ENCODE results near the gene ARHGEF5. TPM values are rescaled to one million over a fixed set of nuclear protein-coding genes. Genes with fewer than 3 reads are reported as not detected.

Gene ARHGEF5
- total and polyA plus RNA-seq, 2 donors (not counting 1 experiment from before 2014, with no cell fraction given), result 6.8 to 6.9 TPM

- no peaks in the 10 kb centered on the region for H3K4me1 Mint-ChIP-seq
- TF ChIP-seq CTCF (IDR thresholded peaks at IDR 0.05) (no peak), EZH2 (IDR thresholded peaks at IDR 0.05; ENCODE audit: borderline replicate concordance, insufficient read depth, low read depth, low read length, poor library complexity, severe bottlenecking) (no peak)
- intact Hi-C loops (cut with micrococcal nuclease), result no loop called here
- ChIA-PET POLR2A (no interaction called here), CTCF (no interaction called here)
- H3K4me2 ChIP-seq (replicated peaks; ENCODE audit: low read depth, low read length, poor library complexity, severe bottlenecking), result no peak overlapping the region
- no peaks in the 10 kb centered on the region for H3K9me3 Mint-ChIP-seq (ENCODE audit: insufficient read depth)
- H3K27ac ChIP-seq (ENCODE audit: low read length in 2 of 2), result no peak overlapping the region
- H4K20me1 ChIP-seq (ENCODE audit: control insufficient read depth, insufficient read depth, low read length, poor library complexity, severe bottlenecking), result no peaks in the 10 kb centered on the region
- H3K4me3 ChIP-seq (ENCODE audit: control extremely low read depth in 1 of 5, extremely low read depth in 1 of 5, insufficient read depth in 1 of 5, low read depth in 2 of 5, low read length in 4 of 5), result no peak overlapping the region
- no peaks in the 10 kb centered on the region for H3K36me3 ChIP-seq (replicated peaks in 1 of 2; ENCODE audit: control extremely low read depth in 1 of 2, control insufficient read depth in 1 of 2, extremely low read depth in 1 of 2, insufficient read depth in 2 of 2, low read length in 1 of 2)
- H3K79me2 ChIP-seq (ENCODE audit: control insufficient read depth, insufficient read depth, low read length), result no peaks in the 10 kb centered on the region
- peaks cover 0 to 6% (median 3%) of the 10 kb centered on the region in 4 experiments for H3K27me3 ChIP-seq (replicated peaks in 1 of 4; ENCODE audit: control extremely low read depth in 1 of 4, control insufficient read depth in 3 of 4, insufficient read depth in 4 of 4, low read length in 3 of 4)
- ATAC-seq (ENCODE audit: low read depth) (no peak), DNase-seq (no peak)
- H2AFZ ChIP-seq (ENCODE audit: insufficient read depth, low read depth, low read length, poor library complexity, severe bottlenecking), result no peak overlapping the region
- H3K9ac ChIP-seq (ENCODE audit: low read length), result no peak overlapping the region
- no peaks in the 10 kb centered on the region for H3K9me3 ChIP-seq (ENCODE audit: control extremely low read depth in 1 of 3, control insufficient read depth in 2 of 3, insufficient read depth in 1 of 3, low read length in 2 of 3)
- H3K4me3 Mint-ChIP-seq, result no peak overlapping the region
- no peak overlapping the region for H3K27ac Mint-ChIP-seq
- H3K27me3 Mint-ChIP-seq, result peaks cover 20% of the 10 kb centered on the region
- WGBS (ENCODE audit: insufficient coverage), result 100% methylated on average over 1 of the region's 3 CpGs
- H3K4me1 ChIP-seq (ENCODE audit: control insufficient read depth in 2 of 2, insufficient read depth in 2 of 2, low read length in 2 of 2), result peaks cover 0 to 78% of the 10 kb centered on the region in 2 donors
Observed at GRCh38 chr7:144408121-144408520, 52.9 kb downstream of the ARHGEF5 start.

- H3K4me1 Mint-ChIP-seq, result no peaks in the 10 kb centered on the region
- Histone ChIP-seq H3K9me3 (ENCODE audit: control extremely low read depth in 1 of 3, control insufficient read depth in 2 of 3, insufficient read depth in 1 of 3, low read length in 2 of 3) (no peaks in the 10 kb centered on the region), H3K4me1 (ENCODE audit: control insufficient read depth in 2 of 2, insufficient read depth in 2 of 2, low read length in 2 of 2) (peaks cover 0 to 62% of the 10 kb centered on the region in 2 donors), H3K79me2 (ENCODE audit: control insufficient read depth, insufficient read depth, low read length) (no peaks in the 10 kb centered on the region), H3K4me3 (ENCODE audit: control extremely low read depth in 1 of 5, extremely low read depth in 1 of 5, insufficient read depth in 1 of 5, low read depth in 2 of 5, low read length in 4 of 5) (no peak overlapping the region), H3K27ac (ENCODE audit: low read length in 2 of 2) (no peak overlapping the region), H2AFZ (ENCODE audit: insufficient read depth, low read depth, low read length, poor library complexity, severe bottlenecking) (no peak overlapping the region), H3K27me3 (replicated peaks in 1 of 4; ENCODE audit: control extremely low read depth in 1 of 4, control insufficient read depth in 3 of 4, insufficient read depth in 4 of 4, low read length in 3 of 4) (peaks cover 0 to 6% (median 2%) of the 10 kb centered on the region in 4 experiments), H3K36me3 (replicated peaks in 1 of 2; ENCODE audit: control extremely low read depth in 1 of 2, control insufficient read depth in 1 of 2, extremely low read depth in 1 of 2, insufficient read depth in 2 of 2, low read length in 1 of 2) (no peaks in the 10 kb centered on the region), H4K20me1 (ENCODE audit: control insufficient read depth, insufficient read depth, low read length, poor library complexity, severe bottlenecking) (no peaks in the 10 kb centered on the region), H3K4me2 (replicated peaks; ENCODE audit: low read depth, low read length, poor library complexity, severe bottlenecking) (no peak overlapping the region), H3K9ac (ENCODE audit: low read length) (no peak overlapping the region)
- DNase-seq, result no peak
- no peak for TF ChIP-seq CTCF (IDR thresholded peaks at IDR 0.05)
- TF ChIP-seq EZH2 (IDR thresholded peaks at IDR 0.05; ENCODE audit: borderline replicate concordance, insufficient read depth, low read depth, low read length, poor library complexity, severe bottlenecking), result no peak
- intact Hi-C loops (cut with micrococcal nuclease), result no loop called here
- 41% methylated on average over 4 of the region's 4 CpGs for WGBS (ENCODE audit: insufficient coverage)
- H3K27ac Mint-ChIP-seq, result no peak overlapping the region
- ChIA-PET CTCF (no interaction called here), POLR2A (no interaction called here)
- H3K4me3 Mint-ChIP-seq, result no peak overlapping the region
- H3K27me3 Mint-ChIP-seq, result peaks cover 32% of the 10 kb centered on the region
- no peak for ATAC-seq (ENCODE audit: low read depth)
- H3K9me3 Mint-ChIP-seq (ENCODE audit: insufficient read depth), result no peaks in the 10 kb centered on the region
Observed at GRCh38 chr7:144410441-144410840, 55.2 kb downstream of the ARHGEF5 start.
